Measurements from ENCODE around the gene NEURL4. TPM values are rescaled to one million over a fixed set of nuclear protein-coding genes. Genes with fewer than 3 reads are reported as not detected.

The NEURL4 gene
- total and polyA plus RNA-seq, 4 donors: 0.76 to 14.2 (median 7.3) TPM

DNA sequence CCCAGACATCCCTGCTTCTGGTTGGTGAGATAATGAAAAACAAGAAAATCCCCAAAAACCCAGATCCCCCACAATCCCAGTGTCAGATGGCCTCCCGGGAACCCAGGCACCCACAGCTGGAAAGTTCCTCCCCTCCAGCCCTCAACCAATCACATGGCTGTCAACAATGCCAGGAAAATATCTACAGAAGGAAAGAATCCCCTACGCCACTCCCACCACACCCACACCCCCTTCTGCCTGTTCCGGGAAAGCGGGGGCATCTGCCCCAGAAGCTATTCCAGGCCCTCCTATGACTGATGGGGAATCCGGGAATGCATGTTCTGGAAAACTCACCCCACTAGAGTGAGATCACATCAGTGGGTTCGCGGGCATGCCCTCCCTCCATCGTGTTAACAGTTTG, 27.6 kb upstream of the NEURL4 start:
- H3K27me3 ChIP-seq (ENCODE audit: control insufficient read depth in 4 of 4, insufficient read depth in 4 of 4, low read length in 3 of 4): no peaks in the 10 kb centered on the region
- H3K4me1 ChIP-seq (ENCODE audit: control insufficient read depth in 4 of 4, insufficient read depth in 4 of 4, low read length in 3 of 4): peaks cover 4 to 15% (median 8%) of the 10 kb centered on the region in 4 donors
- no peak overlapping the region for H3K9ac ChIP-seq (ENCODE audit: low read depth in 1 of 2, low read length in 2 of 2)
- no peak overlapping the region for H3K4me3 ChIP-seq (ENCODE audit: low read depth in 1 of 3, low read length in 3 of 3)
- 70% methylated on average over 8 of the region's 8 CpGs for WGBS
- no peak overlapping the region for H3K27ac ChIP-seq (ENCODE audit: low read depth in 1 of 2, low read length in 2 of 2)
- no peak for DNase-seq (ENCODE audit: low spot score)
- H3K9me3 ChIP-seq (ENCODE audit: control insufficient read depth in 4 of 4, low read length in 3 of 4): no peaks in the 10 kb centered on the region
- TF ChIP-seq, protein P1, sequence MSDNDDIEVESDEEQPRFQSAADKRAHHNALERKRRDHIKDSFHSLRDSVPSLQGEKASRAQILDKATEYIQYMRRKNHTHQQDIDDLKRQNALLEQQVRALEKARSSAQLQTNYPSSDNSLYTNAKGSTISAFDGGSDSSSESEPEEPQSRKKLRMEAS (IDR thresholded peaks at IDR 0.05): no peak
- H3K36me3 ChIP-seq (ENCODE audit: control insufficient read depth in 4 of 4, insufficient read depth in 3 of 4, low read depth in 1 of 4, low read length in 3 of 4): no peaks in the 10 kb centered on the region

DNA sequence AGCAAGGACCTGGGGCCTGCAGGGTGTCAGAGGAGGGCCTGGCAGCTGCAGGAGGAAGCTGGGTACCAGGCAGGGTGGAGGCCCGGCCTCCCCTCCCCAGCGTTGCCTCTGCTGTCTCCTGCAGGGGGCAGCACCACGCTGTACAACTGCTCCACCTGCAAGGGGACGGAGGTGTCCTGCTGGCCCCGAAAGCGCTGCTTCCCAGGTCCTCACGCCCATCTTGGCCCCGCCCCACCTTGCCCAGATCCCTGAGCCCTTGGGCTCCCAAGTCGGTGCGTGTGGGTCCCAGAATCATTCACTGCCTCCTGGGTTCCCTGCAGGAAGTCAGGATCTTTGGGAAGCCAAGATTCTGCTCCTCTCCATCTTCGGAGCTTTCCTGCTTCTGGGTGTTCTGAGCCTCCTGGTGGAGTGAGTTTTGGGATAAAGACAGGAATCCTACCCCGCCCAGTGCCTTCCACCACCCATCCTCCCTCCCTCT, 27.0 kb upstream of the NEURL4 start:
- H3K36me3 ChIP-seq (ENCODE audit: control insufficient read depth in 4 of 4, insufficient read depth in 3 of 4, low read depth in 1 of 4, low read length in 3 of 4): no peaks in the 10 kb centered on the region
- H3K9me3 ChIP-seq (ENCODE audit: control insufficient read depth in 4 of 4, low read length in 3 of 4): no peaks in the 10 kb centered on the region
- peaks cover 4 to 18% (median 10%) of the 10 kb centered on the region in 4 donors for H3K4me1 ChIP-seq (ENCODE audit: control insufficient read depth in 4 of 4, insufficient read depth in 4 of 4, low read length in 3 of 4)
- TF ChIP-seq, protein P2, sequence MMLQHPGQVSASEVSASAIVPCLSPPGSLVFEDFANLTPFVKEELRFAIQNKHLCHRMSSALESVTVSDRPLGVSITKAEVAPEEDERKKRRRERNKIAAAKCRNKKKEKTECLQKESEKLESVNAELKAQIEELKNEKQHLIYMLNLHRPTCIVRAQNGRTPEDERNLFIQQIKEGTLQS (IDR thresholded peaks at IDR 0.05): no peak
- TF ChIP-seq RAD21 (IDR thresholded peaks at IDR 0.05): peak; percentile 86 to 93
- TF ChIP-seq, protein P3, sequence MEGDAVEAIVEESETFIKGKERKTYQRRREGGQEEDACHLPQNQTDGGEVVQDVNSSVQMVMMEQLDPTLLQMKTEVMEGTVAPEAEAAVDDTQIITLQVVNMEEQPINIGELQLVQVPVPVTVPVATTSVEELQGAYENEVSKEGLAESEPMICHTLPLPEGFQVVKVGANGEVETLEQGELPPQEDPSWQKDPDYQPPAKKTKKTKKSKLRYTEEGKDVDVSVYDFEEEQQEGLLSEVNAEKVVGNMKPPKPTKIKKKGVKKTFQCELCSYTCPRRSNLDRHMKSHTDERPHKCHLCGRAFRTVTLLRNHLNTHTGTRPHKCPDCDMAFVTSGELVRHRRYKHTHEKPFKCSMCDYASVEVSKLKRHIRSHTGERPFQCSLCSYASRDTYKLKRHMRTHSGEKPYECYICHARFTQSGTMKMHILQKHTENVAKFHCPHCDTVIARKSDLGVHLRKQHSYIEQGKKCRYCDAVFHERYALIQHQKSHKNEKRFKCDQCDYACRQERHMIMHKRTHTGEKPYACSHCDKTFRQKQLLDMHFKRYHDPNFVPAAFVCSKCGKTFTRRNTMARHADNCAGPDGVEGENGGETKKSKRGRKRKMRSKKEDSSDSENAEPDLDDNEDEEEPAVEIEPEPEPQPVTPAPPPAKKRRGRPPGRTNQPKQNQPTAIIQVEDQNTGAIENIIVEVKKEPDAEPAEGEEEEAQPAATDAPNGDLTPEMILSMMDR (IDR thresholded peaks at IDR 0.05; ENCODE audit: low read depth, low read length, missing input control): peak; percentile 83
- no peaks in the 10 kb centered on the region for H3K27me3 ChIP-seq (ENCODE audit: control insufficient read depth in 4 of 4, insufficient read depth in 4 of 4, low read length in 3 of 4)
- peak; percentile 82 for DNase-seq (ENCODE audit: low spot score)
- WGBS: 6% methylated on average over 12 of the region's 12 CpGs
- no peak overlapping the region for H3K27ac ChIP-seq (ENCODE audit: low read depth in 1 of 2, low read length in 2 of 2)
- no peak overlapping the region for H3K9ac ChIP-seq (ENCODE audit: low read depth in 1 of 2, low read length in 2 of 2)
- no peak overlapping the region for H3K4me3 ChIP-seq (ENCODE audit: low read depth in 1 of 3, low read length in 3 of 3)

DNA sequence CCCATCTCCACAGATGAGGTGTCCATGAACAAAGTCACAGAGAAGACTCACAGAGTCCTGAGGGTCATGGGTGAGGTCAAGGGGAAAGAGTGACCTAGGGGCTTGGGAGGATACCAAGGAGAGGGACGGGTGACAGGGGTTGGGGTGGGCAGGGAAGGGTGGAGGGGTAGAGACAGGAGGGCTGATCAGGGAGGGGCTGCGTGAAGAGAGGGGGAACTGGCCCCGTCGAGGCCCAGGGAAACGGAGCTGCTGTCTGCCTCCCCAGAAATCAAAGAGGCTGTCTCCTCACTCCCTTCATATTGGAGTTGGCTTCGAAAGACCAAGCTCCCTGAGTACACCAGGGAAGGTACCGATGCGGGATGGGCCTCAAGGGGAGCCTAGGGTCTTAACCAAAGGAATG, 26.4 kb upstream of the NEURL4 start:
- H3K36me3 ChIP-seq (ENCODE audit: control insufficient read depth in 4 of 4, insufficient read depth in 3 of 4, low read depth in 1 of 4, low read length in 3 of 4): no peaks in the 10 kb centered on the region
- H3K4me3 ChIP-seq (ENCODE audit: low read depth in 1 of 3, low read length in 3 of 3): no peak overlapping the region
- no peaks in the 10 kb centered on the region for H3K9me3 ChIP-seq (ENCODE audit: control insufficient read depth in 4 of 4, low read length in 3 of 4)
- H3K27me3 ChIP-seq (ENCODE audit: control insufficient read depth in 4 of 4, insufficient read depth in 4 of 4, low read length in 3 of 4): no peaks in the 10 kb centered on the region
- no peak overlapping the region for H3K9ac ChIP-seq (ENCODE audit: low read depth in 1 of 2, low read length in 2 of 2)
- 78% methylated on average over 8 of the region's 8 CpGs for WGBS
- TF ChIP-seq, protein P2 (IDR thresholded peaks at IDR 0.05): no peak
- TF ChIP-seq RXRA (IDR thresholded peaks at IDR 0.05): no peak
- no peak for TF ChIP-seq NR2F2 (IDR thresholded peaks at IDR 0.05)
- no peak for TF ChIP-seq TAF1 (conservative IDR thresholded peaks at IDR 0.05)
- TF ChIP-seq SP1 (IDR thresholded peaks at IDR 0.05): no peak
- H3K4me1 ChIP-seq (ENCODE audit: control insufficient read depth in 4 of 4, insufficient read depth in 4 of 4, low read length in 3 of 4): peaks cover 4 to 23% (median 10%) of the 10 kb centered on the region in 4 donors
- no peak overlapping the region for H3K27ac ChIP-seq (ENCODE audit: low read depth in 1 of 2, low read length in 2 of 2)
- DNase-seq (ENCODE audit: low spot score): no peak

DNA sequence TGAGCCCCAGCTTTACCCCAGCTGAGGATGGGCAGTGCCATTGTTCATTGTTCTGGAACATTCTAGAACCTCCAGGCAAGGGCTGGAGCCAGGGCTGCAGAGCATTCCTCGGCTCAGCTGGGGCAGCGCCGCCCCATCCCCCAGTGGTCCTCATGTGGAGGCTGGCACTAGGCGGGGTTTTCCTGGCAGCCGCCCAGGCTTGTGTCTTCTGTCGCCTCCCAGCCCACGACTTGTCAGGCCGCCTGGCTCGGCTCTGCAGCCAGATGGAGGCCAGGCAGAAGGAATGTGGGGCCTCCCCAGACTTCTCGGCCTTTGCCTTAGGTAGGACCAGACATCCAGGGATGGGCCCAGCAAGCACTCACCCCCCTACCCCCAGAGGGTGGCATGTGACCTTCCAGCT, 25.9 kb upstream of the NEURL4 start, which contains the start of gene TMEM95:
TSS of gene TMEM95 (plus strand) at position 104 of the 400 bp plus-strand sequence. CDS start at position 153, 49 bp downstream.
- H3K9ac ChIP-seq (ENCODE audit: low read depth in 1 of 2, low read length in 2 of 2): no peak within 1 kb of the TSS
- no peak within 1 kb of the TSS for H3K4me3 ChIP-seq (ENCODE audit: low read depth in 1 of 3, low read length in 3 of 3)
- TF ChIP-seq FOXA2 (IDR thresholded peaks at IDR 0.05) (no peak), TAF1 (conservative IDR thresholded peaks at IDR 0.05) (no peak), JUND (IDR thresholded peaks at IDR 0.05) (no peak), HNF4A (conservative IDR thresholded peaks at IDR 0.05) (no peak), GABPA (IDR thresholded peaks at IDR 0.05 in 1 of 2, conservative IDR thresholded peaks at IDR 0.05 in 1 of 2) (no peak), EGR1 (IDR thresholded peaks at IDR 0.05; ENCODE audit: low read depth in 2 of 2) (no peak), YY1 (IDR thresholded peaks at IDR 0.05) (no peak)
- TF ChIP-seq, protein P4, sequence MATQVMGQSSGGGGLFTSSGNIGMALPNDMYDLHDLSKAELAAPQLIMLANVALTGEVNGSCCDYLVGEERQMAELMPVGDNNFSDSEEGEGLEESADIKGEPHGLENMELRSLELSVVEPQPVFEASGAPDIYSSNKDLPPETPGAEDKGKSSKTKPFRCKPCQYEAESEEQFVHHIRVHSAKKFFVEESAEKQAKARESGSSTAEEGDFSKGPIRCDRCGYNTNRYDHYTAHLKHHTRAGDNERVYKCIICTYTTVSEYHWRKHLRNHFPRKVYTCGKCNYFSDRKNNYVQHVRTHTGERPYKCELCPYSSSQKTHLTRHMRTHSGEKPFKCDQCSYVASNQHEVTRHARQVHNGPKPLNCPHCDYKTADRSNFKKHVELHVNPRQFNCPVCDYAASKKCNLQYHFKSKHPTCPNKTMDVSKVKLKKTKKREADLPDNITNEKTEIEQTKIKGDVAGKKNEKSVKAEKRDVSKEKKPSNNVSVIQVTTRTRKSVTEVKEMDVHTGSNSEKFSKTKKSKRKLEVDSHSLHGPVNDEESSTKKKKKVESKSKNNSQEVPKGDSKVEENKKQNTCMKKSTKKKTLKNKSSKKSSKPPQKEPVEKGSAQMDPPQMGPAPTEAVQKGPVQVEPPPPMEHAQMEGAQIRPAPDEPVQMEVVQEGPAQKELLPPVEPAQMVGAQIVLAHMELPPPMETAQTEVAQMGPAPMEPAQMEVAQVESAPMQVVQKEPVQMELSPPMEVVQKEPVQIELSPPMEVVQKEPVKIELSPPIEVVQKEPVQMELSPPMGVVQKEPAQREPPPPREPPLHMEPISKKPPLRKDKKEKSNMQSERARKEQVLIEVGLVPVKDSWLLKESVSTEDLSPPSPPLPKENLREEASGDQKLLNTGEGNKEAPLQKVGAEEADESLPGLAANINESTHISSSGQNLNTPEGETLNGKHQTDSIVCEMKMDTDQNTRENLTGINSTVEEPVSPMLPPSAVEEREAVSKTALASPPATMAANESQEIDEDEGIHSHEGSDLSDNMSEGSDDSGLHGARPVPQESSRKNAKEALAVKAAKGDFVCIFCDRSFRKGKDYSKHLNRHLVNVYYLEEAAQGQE (IDR thresholded peaks at IDR 0.05): no peak
- TF ChIP-seq, protein P5, sequence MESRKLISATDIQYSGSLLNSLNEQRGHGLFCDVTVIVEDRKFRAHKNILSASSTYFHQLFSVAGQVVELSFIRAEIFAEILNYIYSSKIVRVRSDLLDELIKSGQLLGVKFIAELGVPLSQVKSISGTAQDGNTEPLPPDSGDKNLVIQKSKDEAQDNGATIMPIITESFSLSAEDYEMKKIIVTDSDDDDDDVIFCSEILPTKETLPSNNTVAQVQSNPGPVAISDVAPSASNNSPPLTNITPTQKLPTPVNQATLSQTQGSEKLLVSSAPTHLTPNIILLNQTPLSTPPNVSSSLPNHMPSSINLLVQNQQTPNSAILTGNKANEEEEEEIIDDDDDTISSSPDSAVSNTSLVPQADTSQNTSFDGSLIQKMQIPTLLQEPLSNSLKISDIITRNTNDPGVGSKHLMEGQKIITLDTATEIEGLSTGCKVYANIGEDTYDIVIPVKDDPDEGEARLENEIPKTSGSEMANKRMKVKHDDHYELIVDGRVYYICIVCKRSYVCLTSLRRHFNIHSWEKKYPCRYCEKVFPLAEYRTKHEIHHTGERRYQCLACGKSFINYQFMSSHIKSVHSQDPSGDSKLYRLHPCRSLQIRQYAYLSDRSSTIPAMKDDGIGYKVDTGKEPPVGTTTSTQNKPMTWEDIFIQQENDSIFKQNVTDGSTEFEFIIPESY (IDR thresholded peaks at IDR 0.05): no peak

More for the DNA sequence above, 25.9 kb upstream of the NEURL4 start, which contains the start of gene TMEM95:
- peaks cover 4 to 27% (median 11%) of the 10 kb centered on the region in 4 donors for H3K4me1 ChIP-seq (ENCODE audit: control insufficient read depth in 4 of 4, insufficient read depth in 4 of 4, low read length in 3 of 4)
- WGBS: 81% methylated on average over 10 of the region's 10 CpGs
- DNase-seq (ENCODE audit: low spot score): no peak
- H3K27me3 ChIP-seq (ENCODE audit: control insufficient read depth in 4 of 4, insufficient read depth in 4 of 4, low read length in 3 of 4): no peaks in the 10 kb centered on the region
- no peak within 1 kb of the TSS for H3K27ac ChIP-seq (ENCODE audit: low read depth in 1 of 2, low read length in 2 of 2)
- no peaks in the 10 kb centered on the region for H3K36me3 ChIP-seq (ENCODE audit: control insufficient read depth in 4 of 4, insufficient read depth in 3 of 4, low read depth in 1 of 4, low read length in 3 of 4)
- H3K9me3 ChIP-seq (ENCODE audit: control insufficient read depth in 4 of 4, low read length in 3 of 4): no peaks in the 10 kb centered on the region

Data from liver (tissue), 9 donors.